Astrocyte of the spinal cord (primary cell): ENCODE measurements around the gene FRRS1.

Source experiments
- DNase-seq: peaks from one replicate; pipeline ENCODE4 v3.0.0; 2011; ENCODE audit warnings: low read depth, low spot score
- H3K4me3 ChIP-seq: 2 replicates; pipeline ENCODE4 v1.5.1; 2011; ENCODE audit warnings: low read depth, mild to moderate bottlenecking, low read length, moderate library complexity
- in situ Hi-C: cut with HindIII; loops from 2 replicates; pipeline ENCODE4 v1.10.0; 2017; ENCODE audit warnings: low sequenced_read_pairs
- TF ChIP-seq, protein P1 (sequence below): IDR thresholded peaks from 2 replicates; pipeline ENCODE4 v1.5.1; 2012; ENCODE audit warnings: low read depth, mild to moderate bottlenecking, low read length, inconsistent platforms

Gene FRRS1

GRCh38 chr1:99707535-99708142 is 58.8 kb downstream of the FRRS1 start:
- TF ChIP-seq, protein P1, sequence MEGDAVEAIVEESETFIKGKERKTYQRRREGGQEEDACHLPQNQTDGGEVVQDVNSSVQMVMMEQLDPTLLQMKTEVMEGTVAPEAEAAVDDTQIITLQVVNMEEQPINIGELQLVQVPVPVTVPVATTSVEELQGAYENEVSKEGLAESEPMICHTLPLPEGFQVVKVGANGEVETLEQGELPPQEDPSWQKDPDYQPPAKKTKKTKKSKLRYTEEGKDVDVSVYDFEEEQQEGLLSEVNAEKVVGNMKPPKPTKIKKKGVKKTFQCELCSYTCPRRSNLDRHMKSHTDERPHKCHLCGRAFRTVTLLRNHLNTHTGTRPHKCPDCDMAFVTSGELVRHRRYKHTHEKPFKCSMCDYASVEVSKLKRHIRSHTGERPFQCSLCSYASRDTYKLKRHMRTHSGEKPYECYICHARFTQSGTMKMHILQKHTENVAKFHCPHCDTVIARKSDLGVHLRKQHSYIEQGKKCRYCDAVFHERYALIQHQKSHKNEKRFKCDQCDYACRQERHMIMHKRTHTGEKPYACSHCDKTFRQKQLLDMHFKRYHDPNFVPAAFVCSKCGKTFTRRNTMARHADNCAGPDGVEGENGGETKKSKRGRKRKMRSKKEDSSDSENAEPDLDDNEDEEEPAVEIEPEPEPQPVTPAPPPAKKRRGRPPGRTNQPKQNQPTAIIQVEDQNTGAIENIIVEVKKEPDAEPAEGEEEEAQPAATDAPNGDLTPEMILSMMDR, result peak; percentile 80
- in situ Hi-C loops, result no loop called here
- H3K4me3 ChIP-seq, result no peak overlapping the region
- peak; percentile 70 for DNase-seq

GRCh38 chr1:99705385-99705784 is 61.0 kb downstream of the FRRS1 start:
- in situ Hi-C loops, result no loop called here
- DNase-seq, result no peak
- TF ChIP-seq, protein P1, result no peak
- H3K4me3 ChIP-seq, result no peak overlapping the region

DNA sequence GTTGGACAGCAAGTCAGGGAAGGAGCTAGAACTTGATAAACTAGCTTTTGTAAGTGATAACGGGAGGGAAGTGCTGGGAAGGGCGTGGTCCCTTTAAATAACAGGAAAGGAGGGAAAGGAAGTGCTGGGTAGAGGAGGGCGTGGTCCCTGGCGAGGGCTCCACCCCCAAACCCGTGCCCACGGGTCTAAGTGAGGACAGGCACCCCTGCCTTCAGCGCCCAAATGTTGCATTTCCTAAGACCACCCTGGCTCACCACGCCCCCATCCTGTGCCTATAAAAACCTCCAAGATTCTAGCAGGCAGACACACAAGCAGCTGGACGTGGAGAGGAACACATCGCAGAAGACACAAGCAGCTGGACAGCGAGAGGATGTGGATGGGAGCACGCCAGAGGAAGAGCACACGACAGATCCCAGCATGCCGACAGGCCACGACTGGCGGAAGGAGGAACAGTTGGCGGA is 62.0 kb downstream of the FRRS1 start:
- no peak overlapping the region for H3K4me3 ChIP-seq
- no peak for DNase-seq
- TF ChIP-seq, protein P1, result no peak
- in situ Hi-C loops, result no loop called here

DNA sequence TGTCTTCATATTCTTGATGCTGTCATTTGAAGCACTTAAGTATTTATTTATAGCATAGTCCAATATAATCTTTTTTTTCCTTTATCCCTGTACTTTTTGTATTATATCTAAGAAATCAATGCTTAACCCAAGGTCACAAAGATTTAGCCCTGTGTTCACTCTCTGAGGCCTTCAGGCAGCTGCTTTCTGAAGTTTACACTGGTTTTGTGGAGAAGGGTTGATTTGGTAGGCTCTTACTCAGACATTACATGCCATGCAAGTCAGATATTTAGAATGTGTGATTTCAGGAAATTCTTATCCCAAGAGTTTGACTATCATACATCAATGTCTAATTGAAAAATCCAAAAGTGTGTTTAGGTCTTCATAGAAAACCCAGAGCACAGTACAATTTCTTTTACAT is 64.2 kb downstream of the FRRS1 start:
- in situ Hi-C loops, result no loop called here
- no peak for DNase-seq
- no peak overlapping the region for H3K4me3 ChIP-seq
- TF ChIP-seq, protein P1, result no peak

DNA sequence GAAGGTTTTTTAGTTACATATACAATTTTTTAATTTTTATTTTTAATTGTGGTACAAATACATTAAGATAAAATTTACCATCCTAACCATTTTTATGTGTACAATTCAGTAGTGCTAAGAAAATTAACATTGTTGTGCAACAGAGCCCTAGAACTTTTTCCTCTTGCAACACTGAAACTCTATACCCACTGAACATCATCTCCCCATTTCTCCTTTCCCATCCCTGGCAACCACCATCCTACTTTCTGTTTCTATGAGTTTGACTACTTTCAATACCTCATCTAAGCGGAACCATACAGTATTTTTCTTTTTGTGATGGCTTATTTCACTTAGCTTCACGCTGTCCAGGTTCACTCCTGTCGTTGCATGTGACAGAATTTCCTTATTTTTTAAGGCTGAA is 66.4 kb downstream of the FRRS1 start:
- DNase-seq, result no peak
- TF ChIP-seq, protein P1, result no peak
- in situ Hi-C loops, result no loop called here
- no peak overlapping the region for H3K4me3 ChIP-seq

GRCh38 chr1:99697580-99697979 is 68.9 kb downstream of the FRRS1 start:
- in situ Hi-C loops, result no loop called here
- H3K4me3 ChIP-seq, result no peak overlapping the region
- TF ChIP-seq, protein P1, result no peak
- no peak for DNase-seq
